Brain microvascular endothelial cell (primary cell): ENCODE results near the gene PRDM15.

Source experiments
- DNase-seq: peaks from one replicate; pipeline ENCODE4 v3.0.0-alpha.2; 2020
- H3K27ac ChIP-seq: fragments of 250-450 bp; sonication (Bioruptor Pico); 2 replicates; pipeline ENCODE4 v1.5.1; 2020; ENCODE audit warnings: mild to moderate bottlenecking, moderate library complexity
- H3K27me3 ChIP-seq: fragments of 250-450 bp; sonication (Bioruptor Pico); replicated peaks from 2 replicates; pipeline ENCODE4 v1.5.1; 2020; ENCODE audit warnings: mild to moderate bottlenecking
- H3K36me3 ChIP-seq: fragments of 250-450 bp; sonication (Bioruptor Pico); replicated peaks from 2 replicates; pipeline ENCODE4 v1.5.1; 2020; ENCODE audit warnings: mild to moderate bottlenecking
- H3K4me3 ChIP-seq: 2 replicates; pipeline ENCODE4 v1.5.1; 2011; ENCODE audit warnings: low read depth, mild to moderate bottlenecking, control low read depth, low read length, moderate library complexity
- in situ Hi-C: cut with HindIII; loops from 2 replicates; pipeline ENCODE4 v1.10.0; 2017; ENCODE audit warnings: low sequenced_read_pairs, low pct_ligation_motif_present
- TF ChIP-seq, protein P1 (sequence below): IDR thresholded peaks from 2 replicates; pipeline ENCODE4 v1.5.1; 2011; ENCODE audit warnings: low read depth, mild to moderate bottlenecking, moderate library complexity, low read length, control low read depth, inconsistent platforms; ENCODE audit errors: missing control alignments

Gene PRDM15

DNA sequence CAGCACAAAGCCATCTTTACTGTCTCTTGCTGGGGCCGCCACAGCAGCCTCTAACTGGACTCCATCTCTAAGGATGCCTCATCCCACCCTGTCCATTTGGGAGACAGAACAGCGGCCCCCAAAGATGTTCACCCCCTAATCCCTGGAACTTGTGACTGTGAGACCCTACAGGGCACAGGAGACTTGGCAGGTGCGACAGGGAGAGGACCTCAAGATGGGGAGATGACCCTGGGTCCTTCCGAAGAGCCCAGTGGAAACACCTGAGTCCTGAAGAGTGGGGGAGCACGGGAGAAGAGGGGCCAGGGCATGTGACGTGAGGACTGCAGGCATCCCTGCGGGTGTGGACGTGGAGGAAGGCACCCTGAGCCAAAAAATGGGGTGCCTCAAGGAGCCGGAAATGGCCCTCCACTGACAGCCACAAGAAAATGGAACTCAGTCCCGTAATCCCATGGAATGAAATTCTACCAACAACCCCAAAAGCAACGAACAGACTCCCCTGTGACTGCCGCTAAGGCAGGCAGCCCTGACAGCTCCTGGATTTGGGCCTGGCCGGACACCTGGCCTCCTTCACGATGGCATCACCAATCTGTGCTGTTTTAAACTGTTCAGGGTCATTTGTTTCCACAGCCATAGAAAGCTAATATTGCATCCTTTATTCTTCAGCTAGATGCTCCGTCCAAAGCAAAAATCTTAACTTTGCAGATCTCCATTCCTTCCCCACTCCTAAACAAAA, 40.7 kb upstream of the PRDM15 start:
- DNase-seq: no peak
- no peak overlapping the region for H3K4me3 ChIP-seq
- TF ChIP-seq, protein P1, sequence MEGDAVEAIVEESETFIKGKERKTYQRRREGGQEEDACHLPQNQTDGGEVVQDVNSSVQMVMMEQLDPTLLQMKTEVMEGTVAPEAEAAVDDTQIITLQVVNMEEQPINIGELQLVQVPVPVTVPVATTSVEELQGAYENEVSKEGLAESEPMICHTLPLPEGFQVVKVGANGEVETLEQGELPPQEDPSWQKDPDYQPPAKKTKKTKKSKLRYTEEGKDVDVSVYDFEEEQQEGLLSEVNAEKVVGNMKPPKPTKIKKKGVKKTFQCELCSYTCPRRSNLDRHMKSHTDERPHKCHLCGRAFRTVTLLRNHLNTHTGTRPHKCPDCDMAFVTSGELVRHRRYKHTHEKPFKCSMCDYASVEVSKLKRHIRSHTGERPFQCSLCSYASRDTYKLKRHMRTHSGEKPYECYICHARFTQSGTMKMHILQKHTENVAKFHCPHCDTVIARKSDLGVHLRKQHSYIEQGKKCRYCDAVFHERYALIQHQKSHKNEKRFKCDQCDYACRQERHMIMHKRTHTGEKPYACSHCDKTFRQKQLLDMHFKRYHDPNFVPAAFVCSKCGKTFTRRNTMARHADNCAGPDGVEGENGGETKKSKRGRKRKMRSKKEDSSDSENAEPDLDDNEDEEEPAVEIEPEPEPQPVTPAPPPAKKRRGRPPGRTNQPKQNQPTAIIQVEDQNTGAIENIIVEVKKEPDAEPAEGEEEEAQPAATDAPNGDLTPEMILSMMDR: no peak
- in situ Hi-C loops: no loop called here
- H3K27me3 ChIP-seq: no peaks in the 10 kb centered on the region
- H3K27ac ChIP-seq: no peak overlapping the region
- H3K36me3 ChIP-seq: peaks cover 14% of the 10 kb centered on the region

DNA sequence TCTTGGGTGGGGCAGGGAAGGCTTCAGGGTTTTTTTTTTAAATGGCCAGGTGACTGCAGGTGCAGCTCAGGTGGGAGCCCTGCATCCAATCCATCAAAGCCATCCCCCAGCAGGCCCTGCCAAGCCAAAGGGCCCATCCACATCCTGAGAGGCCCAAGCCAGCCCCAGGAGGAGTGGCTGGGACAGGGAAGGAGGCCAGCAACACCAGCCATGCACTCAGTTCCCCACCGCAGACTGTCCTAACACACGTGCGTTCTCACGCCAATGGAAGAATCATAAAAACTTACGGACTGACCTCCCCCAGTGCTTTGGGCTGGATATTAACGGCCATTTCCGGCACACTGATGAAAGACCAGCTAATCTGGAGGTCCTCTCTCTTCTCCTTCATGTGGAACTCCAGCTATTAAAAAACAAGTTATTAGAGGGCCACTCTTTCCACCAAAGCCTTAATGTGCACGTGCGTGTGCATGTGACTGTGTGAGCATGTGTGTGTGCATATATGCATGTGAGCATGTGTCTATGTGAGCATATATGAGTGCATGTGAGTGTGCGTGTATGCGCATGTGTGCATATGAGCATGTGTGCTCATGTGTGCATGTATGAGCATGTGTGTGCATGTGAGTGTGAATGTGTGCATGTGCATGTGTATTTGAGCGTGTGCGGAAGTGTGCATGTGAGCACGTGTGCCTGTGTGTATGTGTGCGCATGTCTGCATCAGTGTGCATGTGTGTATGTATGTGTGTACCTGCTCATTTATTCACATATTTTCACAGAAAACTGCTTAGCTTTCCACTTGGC, 39.6 kb upstream of the PRDM15 start:
- no peak for DNase-seq
- TF ChIP-seq, protein P1: no peak
- Histone ChIP-seq H3K4me3 (no peak overlapping the region), H3K27me3 (no peaks in the 10 kb centered on the region), H3K27ac (no peak overlapping the region), H3K36me3 (peaks cover 15% of the 10 kb centered on the region)
- in situ Hi-C loops: no loop called here

DNA sequence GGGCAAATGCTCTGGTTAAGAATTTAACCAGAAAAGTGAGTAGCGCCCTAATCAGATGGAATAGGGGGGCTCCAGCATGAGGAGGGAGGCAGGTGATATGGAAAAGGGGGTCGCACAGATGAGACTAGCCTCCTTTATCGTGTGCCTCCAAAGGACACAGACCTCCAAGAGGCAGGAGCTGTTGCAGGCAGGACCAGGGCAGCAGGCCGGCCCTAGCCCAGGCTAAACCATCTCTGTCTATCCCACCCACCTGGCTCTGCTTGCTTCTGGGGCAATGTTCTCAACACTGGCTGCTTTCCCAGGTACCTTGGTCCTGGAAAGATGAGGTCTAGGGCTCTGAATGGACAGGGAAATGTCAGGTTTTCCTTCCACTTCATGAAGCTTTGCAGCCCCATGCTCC, 38.4 kb upstream of the PRDM15 start:
- H3K4me3 ChIP-seq: no peak overlapping the region
- DNase-seq: no peak
- H3K27me3 ChIP-seq: no peaks in the 10 kb centered on the region
- H3K27ac ChIP-seq: no peak overlapping the region
- TF ChIP-seq, protein P1: no peak
- H3K36me3 ChIP-seq: peaks cover 24% of the 10 kb centered on the region
- in situ Hi-C loops: no loop called here

DNA sequence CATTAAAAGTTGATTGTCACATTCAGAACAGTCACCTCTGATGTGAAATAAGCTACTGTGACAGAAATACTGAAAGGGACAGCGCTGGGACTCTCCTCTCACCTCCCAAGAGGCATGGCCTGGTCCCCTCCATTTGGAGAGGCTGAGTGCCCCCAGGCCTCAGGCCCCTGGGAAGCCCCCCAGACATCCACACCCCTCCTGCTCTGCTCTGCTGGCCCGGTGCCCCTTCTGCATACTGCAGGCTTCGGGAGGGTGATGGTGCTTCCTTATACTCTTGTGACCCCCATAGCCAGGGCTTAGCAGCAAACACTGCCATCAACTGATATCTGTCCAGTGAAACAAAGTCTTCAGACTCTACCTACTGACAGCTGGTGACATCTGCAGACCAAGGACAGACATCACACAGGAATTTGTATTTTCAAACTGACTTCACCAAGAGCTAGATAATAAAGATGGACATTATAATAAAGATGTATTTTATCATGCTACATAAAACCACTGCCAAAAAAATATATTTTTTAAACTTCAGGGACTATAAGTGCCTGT, 37.8 kb upstream of the PRDM15 start:
- TF ChIP-seq, protein P1: peak; percentile 10
- Histone ChIP-seq H3K4me3 (no peak overlapping the region), H3K36me3 (peaks cover 26% of the 10 kb centered on the region), H3K27me3 (no peaks in the 10 kb centered on the region), H3K27ac (no peak overlapping the region)
- no peak for DNase-seq
- in situ Hi-C loops: no loop called here

DNA sequence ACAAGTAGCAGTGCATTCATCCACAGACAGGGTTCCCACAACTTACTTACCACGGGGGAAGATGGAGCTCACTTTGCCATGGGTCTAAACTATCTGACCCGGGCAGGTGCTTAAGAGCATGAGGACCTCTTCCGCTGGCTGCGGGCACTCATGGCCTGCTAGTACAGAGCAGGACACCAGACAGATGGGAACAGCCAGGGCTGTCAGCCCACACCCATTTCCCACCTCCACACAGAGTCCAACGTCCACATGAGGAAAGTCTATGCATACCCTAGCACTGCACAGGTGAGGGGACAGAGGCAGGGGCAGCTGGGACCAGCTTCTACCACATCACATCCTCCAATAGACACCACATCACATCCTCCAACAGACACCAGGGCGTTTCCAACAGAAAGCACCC, 35.8 kb upstream of the PRDM15 start:
- in situ Hi-C loops: no loop called here
- TF ChIP-seq, protein P1: no peak
- peaks cover 28% of the 10 kb centered on the region for H3K36me3 ChIP-seq
- no peaks in the 10 kb centered on the region for H3K27me3 ChIP-seq
- DNase-seq: no peak
- H3K27ac ChIP-seq: no peak overlapping the region
- H3K4me3 ChIP-seq: no peak overlapping the region
